Activated CD8-positive, alpha-beta memory T cell treated with anti-CD3 and anti-CD28 coated beads, Interleukin-2, amount 10 ng/mL, durations not matched to agents 7 days and 5 days (primary cell): ENCODE measurements around the gene LYRM1. TPM values are rescaled to one million over a fixed set of nuclear protein-coding genes. Genes with fewer than 3 reads are reported as not detected.
"Not testable (repeated sequence)": the region's sequence is repeated elsewhere in the genome, so short reads cannot be mapped to it uniquely, and the experiment has no call there.

Experiments
- ATAC-seq: fragments of 150-1000 bp; cut with Tn5 transposase; one replicate; pipeline ENCODE4 v1.10.0; 2021; ENCODE audit warnings: moderate library complexity
- CTCF ChIA-PET: fragments of 350-600 bp; sonication (Branson Sonifier 250); formaldehyde crosslinking; loops from one replicate; lab custom pipeline; 2021; ENCODE audit warnings: antibody characterized with exemption; lab: Charles Lee
- DNase-seq: peaks from one replicate; pipeline ENCODE4 v3.0.0-alpha.2; 2020
- H3K27ac Mint-ChIP-seq: one replicate; pipeline ENCODE4 v1.8.0; 2021; ENCODE audit warnings: mild to moderate bottlenecking, mixed read lengths
- H3K27me3 Mint-ChIP-seq: one replicate; pipeline ENCODE4 v1.8.0; 2021; ENCODE audit warnings: mixed read lengths
- H3K36me3 Mint-ChIP-seq: one replicate; pipeline ENCODE4 v1.8.0; 2021; ENCODE audit warnings: mild to moderate bottlenecking, mixed read lengths
- H3K4me1 Mint-ChIP-seq: one replicate; pipeline ENCODE4 v1.8.0; 2021; ENCODE audit warnings: mixed read lengths
- H3K4me3 Mint-ChIP-seq: one replicate; pipeline ENCODE4 v1.8.0; 2021; ENCODE audit warnings: mild to moderate bottlenecking, moderate library complexity, mixed read lengths
- H3K9me3 Mint-ChIP-seq: one replicate; pipeline ENCODE4 v1.8.0; 2022; ENCODE audit warnings: low read depth, mixed read lengths
- total RNA-seq, 2 experiments: library from RNA; stranded (reverse); gene quantifications; one replicate each; pipeline ENCODE4 v1.2.3, GENCODE V29; 2021

Gene LYRM1
- total RNA-seq, 2 experiments from 2014 or later, result 38.6 to 47.7 TPM

DNA sequence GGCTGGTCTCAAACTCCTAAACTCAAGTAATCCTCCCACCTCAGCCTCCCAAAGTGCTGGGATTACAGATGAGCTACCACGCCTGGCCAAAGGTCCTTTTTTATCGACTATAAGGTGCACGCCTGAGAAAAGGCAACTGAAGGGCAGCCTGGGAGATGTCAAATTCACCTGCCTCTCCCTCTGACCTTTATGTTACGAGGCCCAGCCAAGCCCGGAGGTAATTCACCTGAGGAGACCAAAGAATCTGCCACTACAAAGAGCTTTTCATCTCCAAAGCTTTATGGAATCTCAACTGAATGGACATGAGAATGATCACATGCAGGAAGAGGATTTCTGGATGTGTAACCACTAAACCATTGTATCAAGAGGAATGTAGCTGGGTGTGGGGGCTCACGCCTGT, 37.2 kb downstream of the LYRM1 start:
- no peak for ATAC-seq
- Mint-ChIP-seq H3K4me3 (no peak overlapping the region), H3K36me3 (peaks cover 2% of the 10 kb centered on the region), H3K9me3 (no peaks in the 10 kb centered on the region), H3K4me1 (peaks cover 54% of the 10 kb centered on the region), H3K27me3 (no peaks in the 10 kb centered on the region), H3K27ac (peak overlapping the region; percentile 90)
- no peak for DNase-seq
- CTCF ChIA-PET, result interaction anchor here (0.8 to 2.0 kb wide), 4 partner anchors 15 to 87 kb away, joined by 3 to 8 read pairs (median 6); no protein-coding TSS in a partner anchor

DNA sequence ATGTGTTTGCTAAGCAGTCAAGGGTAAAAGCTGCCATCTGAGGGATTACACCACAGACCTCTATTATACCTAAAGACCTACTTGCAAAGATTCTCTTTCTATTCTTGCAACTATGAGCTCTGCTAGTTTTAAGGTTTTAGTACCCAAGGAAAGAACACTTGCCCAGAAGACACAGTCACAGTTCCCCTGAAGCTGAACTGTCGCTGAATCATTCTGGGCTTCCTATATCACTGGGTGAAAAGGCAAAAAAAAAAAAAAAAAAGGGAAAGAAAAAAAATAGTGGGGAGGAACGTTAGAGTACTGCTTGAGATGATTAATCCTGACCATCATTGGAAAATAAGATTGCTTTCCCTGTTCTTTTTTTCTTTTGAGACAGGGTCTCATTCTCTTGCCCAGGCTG, 37.9 kb downstream of the LYRM1 start:
- CTCF ChIA-PET, result interaction anchor here (0.8 to 2.0 kb wide), 7 partner anchors 14 to 88 kb away, joined by 3 to 8 read pairs (median 3); no protein-coding TSS in a partner anchor
- Mint-ChIP-seq H3K27ac (peak overlapping the region; percentile 90), H3K36me3 (peaks cover 2% of the 10 kb centered on the region), H3K4me1 (peaks cover 61% of the 10 kb centered on the region), H3K4me3 (peak overlapping the region; percentile 3), H3K9me3 (no peaks in the 10 kb centered on the region), H3K27me3 (no peaks in the 10 kb centered on the region)
- ATAC-seq (peak; percentile 81), DNase-seq (peak; percentile 60)

DNA sequence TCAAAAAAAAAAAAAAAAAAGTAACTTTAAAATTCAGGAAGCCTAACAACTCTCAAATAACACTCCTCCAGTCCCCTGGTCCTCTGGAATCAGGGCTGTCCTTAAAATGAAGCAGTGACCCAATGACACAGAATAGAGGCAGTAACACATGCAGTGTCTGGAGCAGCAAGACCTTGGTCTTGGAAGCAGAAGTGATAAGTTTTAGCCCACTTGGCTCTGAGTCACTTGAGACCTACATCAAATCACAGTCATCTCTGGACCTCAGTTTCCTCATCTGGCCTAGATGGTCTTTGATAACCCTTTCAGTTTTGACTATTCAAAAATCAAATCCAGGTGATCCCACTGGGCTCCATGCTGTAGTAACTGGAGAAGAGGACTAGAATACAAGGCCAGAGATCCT, 39.0 kb downstream of the LYRM1 start:
- H3K4me1 Mint-ChIP-seq, result peaks cover 72% of the 10 kb centered on the region
- no peak for DNase-seq
- no peaks in the 10 kb centered on the region for H3K9me3 Mint-ChIP-seq
- no peak for ATAC-seq
- H3K27me3 Mint-ChIP-seq, result no peaks in the 10 kb centered on the region
- CTCF ChIA-PET, result interaction anchor here (2.0 kb wide), 1 partner anchor 89 kb away, joined by 7 read pairs; no protein-coding TSS in a partner anchor
- H3K4me3 Mint-ChIP-seq, result no peak overlapping the region
- H3K36me3 Mint-ChIP-seq, result peaks cover 2% of the 10 kb centered on the region
- H3K27ac Mint-ChIP-seq, result no peak overlapping the region

DNA sequence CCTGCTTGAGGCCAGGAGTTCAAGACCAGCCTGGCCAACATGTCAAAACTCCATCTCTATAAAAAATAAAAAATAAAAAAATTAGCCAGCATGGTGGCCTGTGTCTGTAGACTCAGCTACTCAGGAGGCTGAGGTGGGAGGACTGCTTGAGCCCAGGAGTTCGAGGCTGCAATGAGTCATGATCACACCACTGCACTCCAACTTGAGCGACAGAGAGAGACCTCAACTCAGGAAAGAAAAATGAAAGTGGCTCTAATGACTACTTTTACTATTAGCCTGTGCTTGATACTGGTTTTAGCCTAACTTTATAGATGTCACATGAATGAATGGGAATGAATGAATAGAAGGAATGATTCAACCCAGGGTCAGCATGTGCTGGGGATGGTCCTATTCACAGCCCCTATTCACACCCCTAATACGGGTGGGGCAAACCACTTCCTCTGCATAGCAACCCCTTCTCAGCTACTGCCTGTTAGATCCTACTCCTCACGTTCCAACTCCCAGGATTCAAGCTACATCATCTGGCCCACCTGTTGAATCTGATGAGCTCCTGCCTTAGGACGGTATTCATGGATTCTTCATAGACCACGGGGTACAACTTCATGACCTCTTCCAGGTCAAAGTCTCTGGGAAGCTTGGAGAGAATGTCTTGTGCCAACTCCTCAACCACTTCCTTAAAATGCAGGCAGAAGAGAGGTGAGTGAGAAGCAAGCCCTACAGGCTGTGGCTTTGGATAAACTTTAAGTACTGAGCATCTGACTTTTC, 40.5 kb downstream of the LYRM1 start:
- peak overlapping the region; percentile 81 for H3K27ac Mint-ChIP-seq
- peaks cover 81% of the 10 kb centered on the region for H3K4me1 Mint-ChIP-seq
- no peaks in the 10 kb centered on the region for H3K36me3 Mint-ChIP-seq
- DNase-seq (peak; percentile 56), ATAC-seq (peak; percentile 7)
- H3K4me3 Mint-ChIP-seq, result peak overlapping the region; percentile 6
- H3K9me3 Mint-ChIP-seq, result no peaks in the 10 kb centered on the region
- H3K27me3 Mint-ChIP-seq, result no peaks in the 10 kb centered on the region
- CTCF ChIA-PET, result interaction anchor here (1.2 to 2.2 kb wide), 3 partner anchors 30 to 92 kb away, joined by 3 to 11 read pairs (median 3); no protein-coding TSS in a partner anchor

DNA sequence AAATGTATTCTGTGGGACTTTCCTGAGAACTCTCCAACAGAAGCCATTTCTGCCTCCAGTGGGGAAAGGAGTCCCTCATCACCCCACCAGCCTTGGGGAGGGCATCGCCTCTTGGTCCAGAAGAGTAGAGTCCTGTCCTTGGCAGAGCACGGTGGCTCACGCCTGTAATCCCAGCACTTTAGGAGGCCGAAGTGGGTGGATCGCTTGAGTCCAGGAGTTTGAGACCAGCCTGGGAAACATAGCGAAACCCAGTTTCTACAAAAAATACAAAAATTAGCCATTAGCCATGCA, 41.0 kb downstream of the LYRM1 start:
- Mint-ChIP-seq H3K9me3 (no peaks in the 10 kb centered on the region), H3K4me1 (peaks cover 79% of the 10 kb centered on the region), H3K27ac (peak overlapping the region; percentile 81), H3K36me3 (no peaks in the 10 kb centered on the region), H3K4me3 (no peak overlapping the region), H3K27me3 (no peaks in the 10 kb centered on the region)
- DNase-seq (no peak), ATAC-seq (no peak)
- CTCF ChIA-PET, result interaction anchor here (1.2 to 2.2 kb wide), 3 partner anchors 31 to 92 kb away, joined by 3 to 11 read pairs (median 3); no protein-coding TSS in a partner anchor

DNA sequence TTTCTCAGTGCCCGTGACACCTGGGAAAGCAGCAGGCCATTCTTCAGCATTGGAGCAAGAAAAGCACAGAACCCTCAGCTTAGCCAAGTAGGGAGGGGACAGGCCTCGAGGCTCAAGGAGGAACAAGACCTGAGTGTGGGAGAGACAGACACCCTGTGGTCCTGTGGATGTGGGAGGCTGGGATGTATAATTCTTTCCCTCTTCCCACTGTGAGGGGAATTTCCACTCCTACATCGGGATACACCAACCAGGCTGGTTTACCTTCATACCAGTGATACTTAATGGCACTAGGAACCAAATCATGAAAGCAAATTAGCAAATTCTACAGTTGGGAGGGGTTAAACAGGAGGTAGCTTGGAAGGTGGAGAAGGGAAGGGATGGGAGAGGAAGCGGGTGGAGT, 41.7 kb downstream of the LYRM1 start:
- no peak for ATAC-seq
- CTCF ChIA-PET, result interaction anchor here (1.6 to 2.2 kb wide), 2 partner anchors 69 to 93 kb away, joined by 3 to 11 read pairs; no protein-coding TSS in a partner anchor
- Mint-ChIP-seq H3K4me3 (no peak overlapping the region), H3K9me3 (no peaks in the 10 kb centered on the region), H3K27me3 (no peaks in the 10 kb centered on the region), H3K36me3 (no peaks in the 10 kb centered on the region), H3K27ac (peak overlapping the region; percentile 88), H3K4me1 (peaks cover 78% of the 10 kb centered on the region)
- DNase-seq, result no peak

DNA sequence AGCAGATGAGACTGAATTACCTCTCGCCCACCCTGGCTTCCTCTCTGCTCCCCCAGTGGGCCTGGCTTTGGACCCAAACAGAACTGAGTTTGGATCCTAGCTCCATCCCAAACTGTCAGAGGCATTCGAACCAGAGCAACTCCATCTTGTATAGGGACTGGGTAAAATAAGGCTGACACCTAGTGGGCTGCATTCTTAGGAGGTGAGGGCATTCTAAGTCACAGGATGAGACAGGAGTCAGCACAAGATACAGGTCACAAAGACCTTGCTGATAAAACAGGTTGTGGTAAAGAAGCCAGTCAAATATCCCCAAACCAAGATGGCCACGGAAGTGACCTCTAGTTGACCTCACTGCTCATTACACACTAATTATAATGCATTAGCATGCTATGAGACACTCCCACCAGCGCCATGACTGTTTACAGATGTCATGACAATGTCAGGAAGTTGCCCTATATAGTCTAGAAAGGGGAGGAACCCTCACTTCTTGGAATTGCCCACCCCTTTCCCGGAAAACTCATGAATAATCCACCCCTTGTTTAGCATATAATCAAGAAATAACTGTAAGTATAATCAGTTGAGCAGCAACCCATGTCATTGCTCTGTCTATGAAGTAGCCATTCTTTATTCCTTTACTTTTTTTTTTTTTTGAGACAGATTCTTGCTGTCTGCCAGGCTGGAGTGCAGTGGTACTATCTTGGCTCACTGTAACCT, 44.4 kb downstream of the LYRM1 start:
- Mint-ChIP-seq H3K4me3 (no peak overlapping the region), H3K27me3 (no peaks in the 10 kb centered on the region), H3K4me1 (peaks cover 54% of the 10 kb centered on the region), H3K36me3 (no peaks in the 10 kb centered on the region), H3K27ac (peak overlapping the region; percentile 88), H3K9me3 (no peaks in the 10 kb centered on the region)
- ATAC-seq, result peak; percentile 79
- peak; percentile 93 for DNase-seq
- CTCF ChIA-PET, result interaction anchor here (0.6 to 1.9 kb wide), 10 partner anchors 8 to 138 kb away, joined by 3 to 13 read pairs (median 6); partner anchors contain the start of gene REXO5

DNA sequence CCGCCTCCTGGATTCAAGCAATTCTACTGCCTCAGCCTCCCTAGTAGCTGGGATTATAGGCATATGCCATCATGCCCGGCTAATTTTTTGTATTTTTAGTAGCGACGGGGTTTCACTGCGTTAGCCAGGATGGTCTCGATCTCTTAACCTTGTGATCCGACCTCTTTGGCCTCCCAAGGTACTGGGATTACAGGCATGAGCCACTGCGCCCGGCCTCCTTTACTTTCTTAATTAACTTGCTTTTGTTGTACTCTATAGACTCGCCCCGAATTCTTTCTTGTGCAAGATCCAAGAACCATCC, 45.0 kb downstream of the LYRM1 start:
- DNase-seq, H3K27me3 Mint-ChIP-seq, H3K9me3 Mint-ChIP-seq, H3K4me3 Mint-ChIP-seq, CTCF ChIA-PET, H3K36me3 Mint-ChIP-seq, ATAC-seq: not testable (repeated sequence)
- peak overlapping the region; percentile 13 for H3K27ac Mint-ChIP-seq
- H3K4me1 Mint-ChIP-seq, result peaks cover 50% of the 10 kb centered on the region

DNA sequence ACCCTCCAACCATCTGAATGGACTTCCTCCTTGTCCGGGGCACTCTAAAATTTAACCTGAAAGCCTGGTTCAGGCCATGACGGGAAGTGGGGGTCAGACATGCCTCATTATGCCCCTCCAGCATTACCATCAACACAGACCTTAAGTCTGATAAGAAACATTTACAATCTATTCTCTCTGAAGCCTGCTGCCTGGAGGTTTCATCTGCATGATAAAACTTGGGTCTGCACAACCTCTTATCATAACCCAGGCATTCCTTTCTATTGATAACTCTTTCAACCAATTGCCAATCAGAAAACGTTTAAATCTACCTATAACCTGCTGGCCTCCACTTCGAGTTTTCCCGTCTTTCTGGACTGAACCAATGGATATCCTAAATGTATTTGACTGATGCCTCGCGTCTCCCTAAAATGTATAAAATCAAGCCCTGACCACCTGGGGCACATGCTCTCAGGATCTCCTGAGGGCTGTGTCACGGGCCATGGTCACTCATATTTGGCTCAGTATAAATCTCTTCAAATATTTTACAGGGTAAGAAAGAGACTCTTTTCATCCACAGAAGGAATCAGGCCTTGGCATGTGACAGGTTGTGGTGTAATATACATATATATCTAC, 45.6 kb downstream of the LYRM1 start:
- ATAC-seq (no peak), DNase-seq (no peak)
- Mint-ChIP-seq H3K36me3 (no peaks in the 10 kb centered on the region), H3K9me3 (no peaks in the 10 kb centered on the region), H3K27me3 (no peaks in the 10 kb centered on the region), H3K4me1 (peaks cover 45% of the 10 kb centered on the region), H3K27ac (peak overlapping the region; percentile 61), H3K4me3 (no peak overlapping the region)
- CTCF ChIA-PET, result no interaction called here

DNA sequence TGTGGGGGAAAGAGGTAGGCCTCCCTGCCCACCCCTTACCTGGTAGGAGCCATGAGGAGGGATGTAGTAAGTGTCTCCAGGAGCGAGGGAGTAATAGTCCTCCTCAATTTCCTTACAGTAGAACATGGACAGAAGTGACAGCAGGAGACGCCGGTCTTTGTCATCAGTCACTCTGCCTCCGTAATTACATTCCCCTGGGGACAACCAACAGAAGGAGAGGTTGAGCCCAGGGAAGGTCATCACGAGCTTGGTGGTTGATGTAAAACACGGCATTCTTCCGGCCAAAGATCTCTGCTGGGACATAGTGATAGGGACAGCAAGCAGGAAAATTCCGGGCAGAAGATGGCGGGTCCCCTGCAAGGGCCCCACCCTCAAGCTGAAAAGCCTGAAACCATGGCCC, 47.9 kb downstream of the LYRM1 start:
- H3K27me3 Mint-ChIP-seq, result no peaks in the 10 kb centered on the region
- H3K27ac Mint-ChIP-seq, result no peak overlapping the region
- H3K4me3 Mint-ChIP-seq, result no peak overlapping the region
- ATAC-seq, result no peak
- no peak for DNase-seq
- H3K36me3 Mint-ChIP-seq, result no peaks in the 10 kb centered on the region
- H3K9me3 Mint-ChIP-seq, result no peaks in the 10 kb centered on the region
- H3K4me1 Mint-ChIP-seq, result peaks cover 22% of the 10 kb centered on the region
- CTCF ChIA-PET, result interaction anchor here (1.1 to 1.4 kb wide), 2 partner anchors 20 to 142 kb away, joined by 3 read pairs; partner anchors contain the start of genes ERI2 and REXO5

DNA sequence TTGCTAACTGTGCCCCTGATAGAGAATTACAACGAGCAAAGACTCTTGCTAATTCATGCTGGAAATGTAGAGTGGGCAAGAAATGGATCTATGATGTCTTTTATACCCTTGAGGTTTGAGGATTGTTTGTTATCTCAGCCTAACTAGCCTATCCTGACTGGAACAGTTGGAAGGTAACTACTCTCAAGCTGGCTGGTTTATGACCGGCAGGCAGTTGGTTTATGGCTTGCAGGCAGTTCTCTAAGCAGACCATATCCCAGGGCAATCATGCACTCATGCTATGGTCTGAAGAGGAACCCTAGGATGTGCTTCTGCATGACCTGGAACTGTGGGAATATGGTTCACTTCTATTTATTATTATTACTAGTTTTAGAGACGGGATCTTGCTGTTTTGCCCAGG, 49.1 kb downstream of the LYRM1 start:
- DNase-seq (no peak), ATAC-seq (no peak)
- Mint-ChIP-seq H3K27ac (no peak overlapping the region), H3K4me1 (peaks cover 11% of the 10 kb centered on the region), H3K9me3 (no peaks in the 10 kb centered on the region), H3K36me3 (no peaks in the 10 kb centered on the region), H3K4me3 (no peak overlapping the region), H3K27me3 (no peaks in the 10 kb centered on the region)
- CTCF ChIA-PET, result no interaction called here

DNA sequence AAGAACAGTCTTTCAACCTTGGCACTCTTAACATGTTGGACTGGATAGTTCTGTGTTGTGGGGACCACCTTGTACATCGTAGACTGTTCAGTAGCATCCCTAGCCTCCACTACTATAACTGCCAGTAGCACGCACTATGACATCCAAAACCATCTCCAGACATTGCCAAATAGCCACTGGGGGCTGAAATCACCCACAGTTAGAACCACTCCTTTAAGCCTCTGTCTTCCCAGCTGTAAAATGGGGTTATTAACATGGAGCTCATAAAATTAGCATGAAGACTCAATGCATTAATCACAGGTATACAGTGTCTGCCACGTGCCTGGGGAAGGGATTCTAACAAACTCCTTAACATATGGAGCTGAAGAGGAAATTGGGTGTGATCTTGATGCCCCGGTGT, 49.7 kb downstream of the LYRM1 start:
- no peaks in the 10 kb centered on the region for H3K36me3 Mint-ChIP-seq
- H3K9me3 Mint-ChIP-seq, result no peaks in the 10 kb centered on the region
- no peaks in the 10 kb centered on the region for H3K27me3 Mint-ChIP-seq
- no peak overlapping the region for H3K27ac Mint-ChIP-seq
- peaks cover 5% of the 10 kb centered on the region for H3K4me1 Mint-ChIP-seq
- H3K4me3 Mint-ChIP-seq, result no peak overlapping the region
- CTCF ChIA-PET, result no interaction called here
- DNase-seq (no peak), ATAC-seq (no peak)

DNA sequence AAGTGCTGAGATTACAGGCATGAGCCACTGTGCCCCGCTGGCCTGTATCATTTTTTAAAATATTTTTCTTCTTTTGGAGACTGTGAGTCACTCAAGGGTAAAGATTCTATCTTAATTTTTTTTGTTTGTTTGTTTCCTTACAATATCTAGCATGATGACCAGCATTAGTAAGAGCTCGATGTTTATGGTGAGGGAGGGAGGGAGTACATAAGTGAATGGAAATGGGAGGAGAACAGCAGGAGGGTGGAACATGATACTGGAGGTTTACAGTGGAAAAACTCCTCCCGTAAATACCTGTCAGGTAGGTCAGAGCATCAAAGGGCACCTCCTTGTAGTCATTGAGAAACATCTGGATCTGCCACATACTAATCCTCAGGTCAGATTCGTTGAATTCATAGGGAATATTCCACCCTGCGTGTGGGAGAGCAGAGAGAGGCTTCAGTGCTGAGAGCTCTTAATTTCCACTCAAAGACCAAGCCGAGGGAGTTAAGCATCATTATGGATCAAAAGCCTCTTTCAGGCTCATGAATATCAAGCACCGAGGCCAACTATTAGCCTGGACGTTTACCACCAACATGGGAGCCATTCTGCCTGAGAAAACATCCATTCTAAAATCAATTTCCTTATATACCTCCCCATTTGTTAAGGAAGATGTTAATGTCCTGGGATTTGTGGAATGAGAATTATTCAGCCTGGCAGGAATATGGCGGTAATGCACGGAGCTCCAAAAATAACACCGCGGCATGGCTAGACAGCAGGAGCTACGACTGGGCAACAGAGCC, 51.8 kb downstream of the LYRM1 start:
- Mint-ChIP-seq H3K9me3 (no peaks in the 10 kb centered on the region), H3K4me1 (no peaks in the 10 kb centered on the region), H3K27ac (no peak overlapping the region), H3K27me3 (no peaks in the 10 kb centered on the region), H3K4me3 (no peak overlapping the region), H3K36me3 (no peaks in the 10 kb centered on the region)
- ATAC-seq (no peak), DNase-seq (no peak)
- CTCF ChIA-PET, result interaction anchor here (0.7 to 1.6 kb wide), 3 partner anchors 8 to 177 kb away, joined by 3 to 5 read pairs (median 3); no protein-coding TSS in a partner anchor
